ENCODE results near the gene IKZF4. TPM values are rescaled to one million over a fixed set of nuclear protein-coding genes. Genes with fewer than 3 reads are reported as not detected.

IKZF4 gene
- total and polyA plus RNA-seq, 2 donors (not counting 1 experiment from before 2014, with no cell fraction given) = 2.3 to 7.6 TPM

DNA sequence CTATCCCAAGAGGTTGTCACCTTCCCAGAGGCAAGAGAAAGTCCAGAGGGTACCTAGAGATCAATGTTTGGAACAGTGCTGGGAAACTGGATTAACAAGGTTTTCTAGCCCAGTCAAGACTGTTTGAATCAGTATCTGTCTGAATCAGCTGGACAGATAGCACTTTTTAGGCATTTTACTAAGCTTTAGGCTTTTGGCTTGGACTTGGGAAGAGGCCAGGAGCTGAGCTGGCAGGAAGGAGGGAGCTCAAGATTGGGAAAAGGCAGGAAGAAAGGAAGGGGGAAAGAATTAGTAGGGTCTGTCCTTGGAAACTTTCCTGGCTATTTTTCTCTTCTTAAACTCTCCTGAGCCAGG is 8.3 kb downstream of the IKZF4 start:
- intact Hi-C loops (cut with micrococcal nuclease) = loop anchor here (1.0 kb wide), 2 partner anchors 33 to 290 kb away; no protein-coding TSS in a partner anchor
- Histone ChIP-seq H3K9ac (ENCODE audit: low read length) (no peak overlapping the region), H3K27ac (ENCODE audit: low read length in 2 of 2) (no peak overlapping the region), H3K9me3 (ENCODE audit: control extremely low read depth in 1 of 3, control insufficient read depth in 2 of 3, insufficient read depth in 1 of 3, low read length in 2 of 3) (no peaks in the 10 kb centered on the region), H3K79me2 (ENCODE audit: control insufficient read depth, insufficient read depth, low read length) (no peaks in the 10 kb centered on the region), H3K27me3 (replicated peaks in 1 of 4; ENCODE audit: control extremely low read depth in 1 of 4, control insufficient read depth in 3 of 4, insufficient read depth in 4 of 4, low read length in 3 of 4) (no peaks in the 10 kb centered on the region), H3K36me3 (replicated peaks in 1 of 2; ENCODE audit: control extremely low read depth in 1 of 2, control insufficient read depth in 1 of 2, extremely low read depth in 1 of 2, insufficient read depth in 2 of 2, low read length in 1 of 2) (no peaks in the 10 kb centered on the region), H3K4me1 (ENCODE audit: control insufficient read depth in 2 of 2, insufficient read depth in 2 of 2, low read length in 2 of 2) (no peaks in the 10 kb centered on the region), H4K20me1 (ENCODE audit: control insufficient read depth, insufficient read depth, low read length, poor library complexity, severe bottlenecking) (no peaks in the 10 kb centered on the region), H3K4me2 (replicated peaks; ENCODE audit: low read depth, low read length, poor library complexity, severe bottlenecking) (no peak overlapping the region), H2AFZ (ENCODE audit: insufficient read depth, low read depth, low read length, poor library complexity, severe bottlenecking) (no peak overlapping the region), H3K4me3 (ENCODE audit: control extremely low read depth in 1 of 5, extremely low read depth in 1 of 5, insufficient read depth in 1 of 5, low read depth in 2 of 5, low read length in 4 of 5) (no peak overlapping the region)
- Mint-ChIP-seq H3K4me3 (no peak overlapping the region), H3K4me1 (no peaks in the 10 kb centered on the region), H3K27me3 (no peaks in the 10 kb centered on the region), H3K9me3 (ENCODE audit: insufficient read depth) (no peaks in the 10 kb centered on the region), H3K27ac (no peak overlapping the region)
- POLR2A ChIA-PET = no interaction called here
- CTCF ChIA-PET = interaction anchor here (0.6 to 2.4 kb wide), 22 partner anchors 10 to 312 kb away, joined by 3 to 43 read pairs (median 4); partner anchors contain the start of genes ORMDL2, RAB5B, SARNP and SUOX
- ATAC-seq (ENCODE audit: low read depth) = no peak
- TF ChIP-seq EZH2 (IDR thresholded peaks at IDR 0.05; ENCODE audit: borderline replicate concordance, insufficient read depth, low read depth, low read length, poor library complexity, severe bottlenecking) = no peak
- TF ChIP-seq, protein P1, sequence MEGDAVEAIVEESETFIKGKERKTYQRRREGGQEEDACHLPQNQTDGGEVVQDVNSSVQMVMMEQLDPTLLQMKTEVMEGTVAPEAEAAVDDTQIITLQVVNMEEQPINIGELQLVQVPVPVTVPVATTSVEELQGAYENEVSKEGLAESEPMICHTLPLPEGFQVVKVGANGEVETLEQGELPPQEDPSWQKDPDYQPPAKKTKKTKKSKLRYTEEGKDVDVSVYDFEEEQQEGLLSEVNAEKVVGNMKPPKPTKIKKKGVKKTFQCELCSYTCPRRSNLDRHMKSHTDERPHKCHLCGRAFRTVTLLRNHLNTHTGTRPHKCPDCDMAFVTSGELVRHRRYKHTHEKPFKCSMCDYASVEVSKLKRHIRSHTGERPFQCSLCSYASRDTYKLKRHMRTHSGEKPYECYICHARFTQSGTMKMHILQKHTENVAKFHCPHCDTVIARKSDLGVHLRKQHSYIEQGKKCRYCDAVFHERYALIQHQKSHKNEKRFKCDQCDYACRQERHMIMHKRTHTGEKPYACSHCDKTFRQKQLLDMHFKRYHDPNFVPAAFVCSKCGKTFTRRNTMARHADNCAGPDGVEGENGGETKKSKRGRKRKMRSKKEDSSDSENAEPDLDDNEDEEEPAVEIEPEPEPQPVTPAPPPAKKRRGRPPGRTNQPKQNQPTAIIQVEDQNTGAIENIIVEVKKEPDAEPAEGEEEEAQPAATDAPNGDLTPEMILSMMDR (IDR thresholded peaks at IDR 0.05) = no peak
- DNase-seq = no peak

DNA sequence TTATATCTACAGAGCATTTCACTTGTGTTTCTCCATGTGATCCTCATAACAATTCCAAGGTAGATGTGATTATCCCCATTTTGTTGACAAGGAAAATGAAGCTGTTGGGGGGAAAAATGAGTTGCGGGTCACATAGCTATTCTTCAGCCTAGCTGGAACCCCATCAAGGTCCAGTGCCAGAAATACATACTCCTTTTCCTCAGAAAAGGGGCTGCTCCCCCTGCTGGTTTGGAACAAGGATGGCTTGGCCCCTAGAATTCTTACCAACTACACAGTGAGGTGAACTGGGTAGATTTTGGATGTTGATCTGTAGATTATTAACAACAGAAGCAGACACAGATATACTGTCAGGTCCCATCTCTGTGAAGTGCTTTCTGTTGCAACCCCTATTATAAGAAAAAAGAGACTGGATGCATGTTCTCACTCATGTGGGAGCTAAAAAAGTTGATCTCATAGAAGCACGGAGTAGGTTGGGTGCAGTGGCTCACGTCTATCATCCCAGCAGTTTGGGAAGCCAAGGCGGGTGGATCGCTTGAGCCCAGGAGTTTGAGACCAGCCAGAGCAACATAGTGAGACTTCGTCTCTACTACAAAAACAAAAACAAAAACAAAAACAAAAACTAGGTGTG is 8.9 kb downstream of the IKZF4 start:
- no peaks in the 10 kb centered on the region for H3K27me3 Mint-ChIP-seq
- Histone ChIP-seq H3K4me1 (ENCODE audit: control insufficient read depth in 2 of 2, insufficient read depth in 2 of 2, low read length in 2 of 2) (no peaks in the 10 kb centered on the region), H3K9ac (ENCODE audit: low read length) (no peak overlapping the region), H4K20me1 (ENCODE audit: control insufficient read depth, insufficient read depth, low read length, poor library complexity, severe bottlenecking) (no peaks in the 10 kb centered on the region), H3K4me3 (ENCODE audit: control extremely low read depth in 1 of 5, extremely low read depth in 1 of 5, insufficient read depth in 1 of 5, low read depth in 2 of 5, low read length in 4 of 5) (no peak overlapping the region), H3K79me2 (ENCODE audit: control insufficient read depth, insufficient read depth, low read length) (no peaks in the 10 kb centered on the region), H3K27ac (ENCODE audit: low read length in 2 of 2) (no peak overlapping the region), H3K9me3 (ENCODE audit: control extremely low read depth in 1 of 3, control insufficient read depth in 2 of 3, insufficient read depth in 1 of 3, low read length in 2 of 3) (no peaks in the 10 kb centered on the region), H3K27me3 (replicated peaks in 1 of 4; ENCODE audit: control extremely low read depth in 1 of 4, control insufficient read depth in 3 of 4, insufficient read depth in 4 of 4, low read length in 3 of 4) (no peaks in the 10 kb centered on the region), H2AFZ (ENCODE audit: insufficient read depth, low read depth, low read length, poor library complexity, severe bottlenecking) (no peak overlapping the region), H3K4me2 (replicated peaks; ENCODE audit: low read depth, low read length, poor library complexity, severe bottlenecking) (no peak overlapping the region), H3K36me3 (replicated peaks in 1 of 2; ENCODE audit: control extremely low read depth in 1 of 2, control insufficient read depth in 1 of 2, extremely low read depth in 1 of 2, insufficient read depth in 2 of 2, low read length in 1 of 2) (no peaks in the 10 kb centered on the region)
- intact Hi-C loops (cut with micrococcal nuclease) = loop anchor here (1.0 kb wide), 2 partner anchors 33 to 290 kb away; no protein-coding TSS in a partner anchor
- no peak overlapping the region for H3K27ac Mint-ChIP-seq
- 93% methylated on average over 6 of the region's 6 CpGs for WGBS (ENCODE audit: insufficient coverage)
- H3K4me3 Mint-ChIP-seq = no peak overlapping the region
- no peak for TF ChIP-seq EZH2 (IDR thresholded peaks at IDR 0.05; ENCODE audit: borderline replicate concordance, insufficient read depth, low read depth, low read length, poor library complexity, severe bottlenecking)
- TF ChIP-seq, protein P1 (IDR thresholded peaks at IDR 0.05) = peak; percentile 71
- CTCF ChIA-PET = interaction anchor here (0.6 to 2.4 kb wide), 21 partner anchors 11 to 312 kb away, joined by 3 to 43 read pairs (median 4); partner anchors contain the start of genes ORMDL2, RAB5B, SARNP and SUOX
- no peaks in the 10 kb centered on the region for H3K4me1 Mint-ChIP-seq
- H3K9me3 Mint-ChIP-seq (ENCODE audit: insufficient read depth) = no peaks in the 10 kb centered on the region
- POLR2A ChIA-PET = no interaction called here
- DNase-seq = peak; percentile 56
- ATAC-seq (ENCODE audit: low read depth) = peak; percentile 51
